ENCODE measurements around the gene GALT. TPM values are rescaled to one million over a fixed set of nuclear protein-coding genes. Genes with fewer than 3 reads are reported as not detected.

GALT gene
- total RNA-seq, 2 donors from 2014 or later = 36.9 to 37.9 TPM

DNA sequence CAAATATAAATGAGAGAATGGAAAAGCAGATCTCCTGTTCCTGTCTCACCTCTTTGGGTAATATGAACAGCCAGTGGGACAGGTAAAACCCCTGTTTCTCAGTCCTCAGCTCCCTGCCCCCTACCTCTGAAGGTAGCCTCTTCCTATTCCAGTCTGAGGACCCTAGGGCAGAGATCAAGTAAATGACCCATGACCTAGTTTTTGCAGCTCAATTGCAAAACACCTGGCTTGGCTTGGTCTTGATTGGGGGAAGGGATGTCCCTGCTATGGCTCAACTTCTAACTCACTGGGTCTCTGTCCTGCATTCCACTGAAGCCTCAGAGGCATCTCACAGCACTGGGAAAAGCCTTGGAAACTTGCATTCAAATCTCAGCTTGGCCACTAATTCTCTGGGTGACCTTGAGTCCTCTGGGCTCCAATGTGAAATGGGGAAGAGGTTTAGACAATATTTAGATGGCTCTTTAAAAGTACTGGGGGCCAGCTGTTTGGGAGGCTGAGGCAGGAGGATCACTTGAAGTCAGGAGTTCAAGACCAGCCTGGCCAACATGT, 1.6 kb upstream of the GALT start:
- ATAC-seq (no peak), DNase-seq (no peak)
- intact Hi-C loops (cut with DNase I) = no loop called here

DNA sequence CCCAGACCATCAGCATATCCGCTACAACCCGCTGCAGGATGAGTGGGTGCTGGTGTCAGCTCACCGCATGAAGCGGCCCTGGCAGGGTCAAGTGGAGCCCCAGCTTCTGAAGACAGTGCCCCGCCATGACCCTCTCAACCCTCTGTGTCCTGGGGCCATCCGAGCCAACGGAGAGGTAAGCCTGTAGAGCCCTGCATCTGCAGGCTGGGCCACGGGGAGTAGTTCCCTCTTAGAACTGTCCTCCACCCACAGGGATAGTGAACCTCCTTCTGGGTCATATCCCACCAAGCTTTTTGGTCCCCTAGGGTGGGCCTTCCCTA, 569 bp downstream of the GALT start:
- intact Hi-C loops (cut with DNase I) = no loop called here
- no peak for DNase-seq
- ATAC-seq = no peak

DNA sequence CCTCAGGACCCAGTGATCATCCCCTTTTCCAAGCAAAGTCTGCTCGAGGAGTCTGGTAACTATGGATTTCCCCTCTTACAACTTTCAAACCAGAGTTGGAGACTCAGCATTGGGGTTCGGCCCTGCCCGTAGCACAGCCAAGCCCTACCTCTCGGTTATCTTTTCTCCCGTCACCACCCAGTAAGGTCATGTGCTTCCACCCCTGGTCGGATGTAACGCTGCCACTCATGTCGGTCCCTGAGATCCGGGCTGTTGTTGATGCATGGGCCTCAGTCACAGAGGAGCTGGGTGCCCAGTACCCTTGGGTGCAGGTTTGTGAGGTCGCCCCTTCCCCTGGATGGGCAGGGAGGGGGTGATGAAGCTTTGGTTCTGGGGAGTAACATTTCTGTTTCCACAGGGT, 1.2 kb downstream of the GALT start:
- DNase-seq (no peak), ATAC-seq (no peak)
- intact Hi-C loops (cut with DNase I) = no loop called here

DNA sequence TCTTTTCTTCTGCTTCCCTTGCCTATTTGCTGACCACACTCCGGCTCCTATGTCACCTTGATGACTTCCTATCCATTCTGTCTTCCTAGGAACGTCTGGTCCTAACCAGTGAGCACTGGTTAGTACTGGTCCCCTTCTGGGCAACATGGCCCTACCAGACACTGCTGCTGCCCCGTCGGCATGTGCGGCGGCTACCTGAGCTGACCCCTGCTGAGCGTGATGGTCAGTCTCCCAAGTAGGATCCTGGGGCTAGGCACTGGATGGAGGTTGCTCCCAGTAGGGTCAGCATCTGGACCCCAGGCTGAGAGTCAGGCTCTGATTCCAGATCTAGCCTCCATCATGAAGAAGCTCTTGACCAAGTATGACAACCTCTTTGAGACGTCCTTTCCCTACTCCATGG, 2.2 kb downstream of the GALT start:
- DNase-seq (no peak), ATAC-seq (no peak)

DNA sequence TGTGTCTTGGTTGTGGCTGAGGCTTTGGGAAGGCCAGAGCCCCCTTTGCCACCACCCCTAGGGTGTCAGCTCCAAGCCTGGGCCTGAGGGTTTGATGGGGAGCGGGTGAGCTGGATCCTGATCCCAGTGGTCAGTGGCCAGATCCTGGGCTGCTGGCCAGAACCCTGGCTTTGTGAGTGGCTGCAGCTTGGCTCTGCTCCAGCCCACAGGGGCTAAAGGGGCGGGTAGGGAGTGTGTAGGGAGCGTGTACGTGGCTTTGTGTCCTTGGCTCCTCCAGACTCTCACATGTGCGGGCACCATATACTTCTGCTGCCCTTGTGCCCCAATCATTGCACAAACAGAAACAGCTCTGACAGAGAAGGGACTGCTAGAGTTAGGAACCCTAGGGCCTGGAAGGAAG, 4.3 kb downstream of the GALT start:
- ATAC-seq (no peak), DNase-seq (no peak)
- intact Hi-C loops (cut with DNase I) = no loop called here

More for the DNA sequence above, 2.2 kb downstream of the GALT start:
- intact Hi-C loops (cut with DNase I) = no loop called here

DNA sequence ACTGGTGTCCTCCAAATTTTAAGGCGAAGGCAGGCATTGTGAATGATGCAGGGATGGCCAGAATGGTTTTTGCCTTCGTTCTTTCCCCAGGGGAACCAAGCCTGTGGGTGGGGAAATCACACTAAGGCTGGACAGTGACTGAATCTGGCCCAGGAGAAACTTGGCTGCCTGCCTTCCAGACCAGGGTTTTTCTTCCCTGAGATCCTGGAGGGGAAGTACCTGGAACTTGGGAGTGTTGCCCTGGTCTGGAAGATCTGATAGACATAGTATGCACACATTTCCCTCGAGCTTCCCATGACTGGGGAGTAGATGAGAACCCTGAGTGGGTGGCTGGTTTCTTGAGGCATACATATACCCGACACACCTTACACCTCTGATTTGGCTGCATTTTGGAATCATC, 4.8 kb downstream of the GALT start:
- intact Hi-C loops (cut with DNase I) = no loop called here
- ATAC-seq = no peak
- no peak for DNase-seq

DNA sequence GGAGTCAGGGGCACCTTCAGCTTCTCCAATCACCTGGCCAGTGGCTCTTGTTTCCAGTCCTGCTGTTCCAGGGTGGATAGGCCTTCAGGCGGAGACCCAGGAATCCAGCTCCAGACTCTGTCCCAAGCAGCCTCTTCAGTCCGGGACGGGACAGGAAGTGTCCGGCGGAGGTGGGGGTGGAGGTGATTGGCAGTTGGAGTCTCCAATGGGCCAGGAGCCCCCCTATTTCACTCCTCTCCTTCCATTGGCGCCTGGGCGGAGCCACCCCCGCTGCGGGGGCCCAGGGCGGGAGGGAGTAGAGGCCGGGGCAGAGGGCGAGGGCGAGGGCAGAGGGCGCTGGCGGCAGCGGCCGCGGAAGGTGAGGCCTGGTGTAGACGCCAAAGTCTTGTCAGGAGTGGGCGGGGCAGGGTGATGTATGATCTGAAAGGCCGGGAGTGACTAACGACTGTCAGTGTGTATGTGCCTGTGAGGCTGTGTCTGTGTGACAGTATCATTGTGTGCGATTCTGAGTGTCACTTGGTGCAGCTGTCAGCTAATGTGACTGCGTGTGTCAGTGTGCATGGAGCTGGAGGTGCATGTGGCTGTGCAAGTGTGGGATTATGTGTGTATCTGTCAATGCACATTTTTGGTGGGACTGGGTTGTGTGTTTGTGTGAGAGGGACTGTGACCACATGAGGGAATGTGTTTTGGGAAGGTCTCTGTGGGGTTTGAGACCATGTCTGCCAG, 5.6 kb downstream of the GALT start, which contains the start of gene IL11RA:
IL11RA (plus strand) TSS at position 310 of the 726 bp plus-strand sequence. CDS start 3,033 bp downstream, outside the sequence.
- intact Hi-C loops (cut with DNase I) = no loop called here
- peak; percentile 90 for DNase-seq
- peak; percentile 75 to 82 for ATAC-seq

DNA sequence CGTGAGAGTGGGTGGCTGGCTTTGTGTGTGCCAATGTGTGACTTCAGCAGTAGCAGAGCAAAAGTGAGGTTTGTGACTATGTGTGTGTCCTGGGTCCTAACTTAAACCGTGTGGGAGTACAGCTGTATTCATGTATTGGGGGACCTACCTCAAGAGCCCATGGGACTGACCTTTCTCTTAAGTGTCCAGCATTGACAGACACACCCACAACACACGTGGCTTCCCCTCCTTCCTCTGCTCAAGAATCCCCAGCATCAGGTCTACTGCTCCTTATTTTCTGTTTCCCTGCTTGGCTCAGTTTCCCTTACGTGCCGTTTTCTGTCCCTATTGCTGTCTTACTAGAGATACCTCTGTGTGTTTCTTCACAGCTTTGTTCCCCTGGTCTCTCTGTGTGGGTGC, 6.1 kb downstream of the GALT start:
- intact Hi-C loops (cut with DNase I) = no loop called here
- DNase-seq = no peak
- ATAC-seq = no peak

DNA sequence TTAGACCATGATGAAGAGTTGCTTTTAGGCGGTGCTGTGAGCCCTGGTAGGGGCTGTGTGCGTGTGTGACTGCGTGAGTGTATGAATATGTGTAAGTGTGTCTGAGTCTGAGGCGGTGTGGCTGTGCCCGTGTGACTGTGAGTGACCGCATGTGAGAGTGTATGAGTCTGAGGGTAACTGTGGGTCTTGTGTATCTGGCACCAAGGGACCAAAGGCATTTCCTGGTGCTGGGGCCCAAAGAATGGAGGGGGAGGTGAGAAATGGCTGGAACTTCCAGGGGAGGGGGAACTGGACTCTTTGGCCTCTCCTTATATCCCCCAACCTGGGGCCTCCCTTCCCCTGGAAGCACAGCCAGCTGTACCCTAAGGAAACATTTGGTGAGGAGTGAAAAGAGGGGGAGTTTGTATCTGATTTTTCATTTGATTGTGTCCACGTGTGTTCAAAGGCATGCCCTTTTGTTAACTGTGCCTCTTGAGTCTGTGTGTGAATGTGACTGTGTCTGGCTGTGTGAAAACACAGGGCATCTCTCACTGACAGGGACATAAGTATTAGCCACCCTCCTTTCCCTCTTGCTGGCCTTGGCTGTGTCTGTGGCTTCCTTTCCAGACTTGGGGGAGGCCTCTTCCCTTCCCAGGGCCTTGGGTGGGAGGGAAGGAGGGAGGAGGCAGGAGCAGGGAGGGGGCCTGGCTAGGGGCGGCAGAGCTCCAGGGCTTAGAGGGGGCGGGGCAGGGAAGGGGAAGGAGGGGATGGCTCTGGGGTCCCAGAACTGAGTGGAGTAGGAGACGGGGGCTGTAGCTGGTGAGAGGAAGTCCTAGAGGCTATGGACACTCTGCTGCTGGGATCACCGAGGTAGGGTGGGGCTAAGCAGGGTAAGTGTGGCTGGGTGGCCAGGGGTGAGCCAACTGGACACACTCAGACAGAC, 6.9 kb downstream of the GALT start:
- DNase-seq (no peak), ATAC-seq (peak; percentile 7 to 24)
- intact Hi-C loops (cut with DNase I) = no loop called here

DNA sequence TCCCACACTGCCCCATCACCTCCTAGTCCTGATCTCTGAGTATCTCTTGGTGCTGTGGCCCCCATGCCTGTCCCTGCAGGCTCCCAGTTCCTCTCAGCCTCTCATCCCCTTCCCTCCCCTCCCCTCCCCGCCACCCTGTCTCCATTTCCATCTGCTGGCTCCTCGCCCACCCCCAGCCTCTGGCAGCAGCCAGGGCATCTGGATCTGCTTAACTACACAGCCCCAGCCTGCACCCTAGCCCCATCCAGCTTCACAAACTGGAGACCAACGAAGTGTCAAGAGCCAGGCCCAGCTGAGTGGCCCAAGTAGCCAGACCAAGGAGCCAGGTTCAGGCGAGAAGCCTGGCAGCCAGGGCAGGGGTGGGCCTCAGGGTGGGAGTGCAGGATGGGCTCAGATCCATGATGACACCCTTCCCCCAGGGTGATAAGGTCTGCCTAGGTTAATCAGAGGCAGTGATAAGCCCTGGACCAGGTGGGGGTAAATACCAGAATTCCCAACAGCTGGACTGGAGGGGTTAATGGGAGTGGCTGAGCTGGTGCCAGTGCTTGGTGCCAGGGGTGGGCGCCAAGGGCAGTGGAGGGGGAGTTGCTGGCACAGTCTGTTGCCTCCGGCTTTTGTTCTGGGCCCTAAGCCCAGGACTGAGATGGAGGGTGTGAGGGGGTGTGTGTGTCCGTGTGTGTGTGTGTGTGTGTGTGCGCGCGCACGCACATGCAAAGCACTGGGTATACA, 8.0 kb downstream of the GALT start:
- ATAC-seq = peak; percentile 50 to 78
- intact Hi-C loops (cut with DNase I) = no loop called here
- DNase-seq = peak; percentile 78

DNA sequence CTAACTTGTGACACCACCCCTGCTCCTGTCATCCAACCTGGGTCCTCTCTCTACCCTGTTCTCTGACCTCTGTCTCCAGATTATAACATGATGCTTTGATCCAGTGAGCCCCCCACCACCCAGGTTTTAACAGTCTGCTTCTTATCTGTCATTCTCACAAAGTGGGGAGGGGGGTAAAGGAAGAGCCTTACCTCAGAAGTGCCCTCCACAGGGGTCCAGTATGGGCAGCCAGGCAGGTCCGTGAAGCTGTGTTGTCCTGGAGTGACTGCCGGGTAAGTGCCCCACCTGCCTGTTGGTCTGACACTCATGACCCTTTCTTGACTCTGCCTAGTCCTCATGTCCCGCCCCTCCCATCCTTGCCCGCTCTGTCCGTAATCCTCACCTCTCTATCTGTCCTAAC, 8.9 kb downstream of the GALT start:
- intact Hi-C loops (cut with DNase I) = no loop called here
- ATAC-seq (no peak), DNase-seq (no peak)

DNA sequence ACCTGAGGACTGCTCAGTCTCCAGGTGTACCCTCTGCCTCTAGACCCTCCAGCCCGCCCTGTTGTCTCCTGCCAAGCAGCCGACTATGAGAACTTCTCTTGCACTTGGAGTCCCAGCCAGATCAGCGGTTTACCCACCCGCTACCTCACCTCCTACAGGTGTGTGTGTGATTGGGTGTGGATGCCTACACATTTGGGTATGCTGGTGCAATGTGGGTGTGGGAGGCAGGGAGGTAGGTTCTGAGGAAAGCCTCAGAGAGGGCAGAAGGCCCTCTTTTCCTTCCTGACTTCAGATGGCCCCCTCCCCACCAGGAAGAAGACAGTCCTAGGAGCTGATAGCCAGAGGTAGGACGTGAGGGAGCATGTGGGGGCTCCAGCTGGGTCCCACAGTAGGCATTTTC, 10.5 kb downstream of the GALT start:
- DNase-seq (no peak), ATAC-seq (no peak)
- intact Hi-C loops (cut with DNase I) = no loop called here

DNA sequence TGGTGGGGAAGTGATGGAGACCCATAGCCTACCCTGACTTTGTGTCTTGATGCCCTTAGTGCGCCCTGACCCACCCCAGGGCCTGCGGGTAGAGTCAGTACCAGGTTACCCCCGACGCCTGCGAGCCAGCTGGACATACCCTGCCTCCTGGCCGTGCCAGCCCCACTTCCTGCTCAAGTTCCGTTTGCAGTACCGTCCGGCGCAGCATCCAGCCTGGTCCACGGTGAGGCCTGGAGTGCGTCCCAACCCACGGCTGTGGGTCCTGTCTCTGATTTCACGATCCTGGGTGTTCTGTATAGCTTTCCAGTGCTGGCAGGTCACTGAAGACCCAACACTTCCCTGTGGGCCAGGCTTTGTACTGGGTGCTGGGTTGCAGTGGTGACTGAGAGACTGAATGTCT, 12.0 kb downstream of the GALT start:
- ATAC-seq (no peak), DNase-seq (no peak)

DNA sequence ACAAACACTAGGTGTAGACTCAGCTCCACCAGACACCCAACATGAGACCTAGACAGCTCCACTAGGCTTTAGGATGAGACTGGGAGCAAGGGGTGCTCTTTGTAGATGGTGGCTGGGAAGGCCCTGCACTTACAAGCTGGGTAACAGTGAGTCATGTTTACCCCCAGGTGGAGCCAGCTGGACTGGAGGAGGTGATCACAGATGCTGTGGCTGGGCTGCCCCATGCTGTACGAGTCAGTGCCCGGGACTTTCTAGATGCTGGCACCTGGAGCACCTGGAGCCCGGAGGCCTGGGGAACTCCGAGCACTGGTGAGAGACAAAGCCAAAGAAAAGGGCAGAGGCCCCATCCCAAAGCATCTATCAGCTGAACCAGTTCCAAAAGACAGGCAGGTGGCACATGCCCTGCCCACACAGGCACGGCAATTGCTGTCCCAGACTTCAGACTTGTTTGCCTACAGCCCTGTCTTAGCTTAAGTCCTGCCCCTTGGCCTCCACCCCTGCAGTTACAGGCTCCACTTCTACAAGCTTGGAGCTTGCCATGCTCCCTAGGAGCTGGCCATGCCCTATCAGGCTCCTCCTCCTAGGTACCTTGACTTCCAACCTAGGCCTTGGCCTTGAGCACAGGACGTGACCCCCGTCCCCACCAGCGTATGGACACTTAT, 13.2 kb downstream of the GALT start:
- no peak for ATAC-seq
- intact Hi-C loops (cut with DNase I) = no loop called here
- DNase-seq = no peak

More for the DNA sequence above, 12.0 kb downstream of the GALT start:
- intact Hi-C loops (cut with DNase I) = no loop called here

DNA sequence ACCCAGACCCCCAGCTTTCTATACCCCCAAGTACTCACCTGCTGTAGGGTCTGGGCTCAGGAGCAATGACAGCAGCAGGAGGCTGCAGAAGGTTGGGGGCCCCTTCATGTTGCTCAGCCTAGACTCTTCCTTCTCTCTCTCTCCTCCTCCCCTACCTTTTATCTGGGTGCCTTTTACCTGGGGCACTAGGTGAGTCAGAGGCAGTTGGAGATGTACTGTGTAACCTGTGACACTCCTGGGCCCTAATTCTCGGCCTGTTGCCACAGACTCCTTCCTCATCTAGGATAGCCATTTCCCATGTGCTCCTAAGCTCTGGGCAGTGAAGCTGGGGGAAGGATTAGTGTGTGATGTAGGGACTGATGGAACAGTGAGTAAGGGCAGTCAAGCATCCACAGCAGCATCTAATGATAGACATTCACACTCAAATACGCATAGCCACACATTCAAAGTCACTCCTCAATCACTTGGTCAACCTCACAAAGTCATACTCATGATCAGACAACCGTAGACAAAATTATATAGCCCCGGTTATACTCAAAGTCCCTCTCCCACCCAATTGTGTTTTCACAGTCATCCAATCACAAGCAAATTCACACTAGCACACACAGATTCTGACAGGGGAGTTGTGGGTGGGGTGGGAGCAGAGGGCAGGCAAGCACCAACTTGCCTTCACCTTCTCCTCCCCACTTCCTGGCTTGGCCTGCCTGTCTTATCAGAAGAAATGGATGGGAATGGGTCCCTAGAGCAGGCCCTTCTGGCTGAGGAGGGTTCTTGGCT, 16.2 kb downstream of the GALT start, which contains the start of gene CCL27:
CCL27 (minus strand) TSS at position 132 of the 777 bp plus-strand sequence; CDS start at position 108, 24 bp downstream.
- intact Hi-C loops (cut with DNase I) = no loop called here
- ATAC-seq (no peak), DNase-seq (no peak)

DNA sequence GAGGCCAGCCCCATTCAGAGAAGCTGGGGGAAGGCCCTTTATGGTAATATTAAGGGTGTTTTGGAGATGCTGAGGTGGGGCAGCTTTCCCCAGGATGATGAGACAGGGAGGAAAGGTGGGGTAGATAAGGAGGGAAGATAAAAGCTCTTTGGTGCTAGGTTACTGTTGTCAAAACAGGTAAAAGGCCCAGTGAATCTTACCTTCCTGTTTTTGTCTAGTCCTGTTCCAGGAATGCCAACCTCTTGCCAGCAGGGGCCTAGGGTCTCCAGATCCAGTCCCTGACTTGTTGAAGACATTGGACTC, 16.8 kb downstream of the GALT start:
- intact Hi-C loops (cut with DNase I) = no loop called here
- DNase-seq (no peak), ATAC-seq (no peak)

DNA sequence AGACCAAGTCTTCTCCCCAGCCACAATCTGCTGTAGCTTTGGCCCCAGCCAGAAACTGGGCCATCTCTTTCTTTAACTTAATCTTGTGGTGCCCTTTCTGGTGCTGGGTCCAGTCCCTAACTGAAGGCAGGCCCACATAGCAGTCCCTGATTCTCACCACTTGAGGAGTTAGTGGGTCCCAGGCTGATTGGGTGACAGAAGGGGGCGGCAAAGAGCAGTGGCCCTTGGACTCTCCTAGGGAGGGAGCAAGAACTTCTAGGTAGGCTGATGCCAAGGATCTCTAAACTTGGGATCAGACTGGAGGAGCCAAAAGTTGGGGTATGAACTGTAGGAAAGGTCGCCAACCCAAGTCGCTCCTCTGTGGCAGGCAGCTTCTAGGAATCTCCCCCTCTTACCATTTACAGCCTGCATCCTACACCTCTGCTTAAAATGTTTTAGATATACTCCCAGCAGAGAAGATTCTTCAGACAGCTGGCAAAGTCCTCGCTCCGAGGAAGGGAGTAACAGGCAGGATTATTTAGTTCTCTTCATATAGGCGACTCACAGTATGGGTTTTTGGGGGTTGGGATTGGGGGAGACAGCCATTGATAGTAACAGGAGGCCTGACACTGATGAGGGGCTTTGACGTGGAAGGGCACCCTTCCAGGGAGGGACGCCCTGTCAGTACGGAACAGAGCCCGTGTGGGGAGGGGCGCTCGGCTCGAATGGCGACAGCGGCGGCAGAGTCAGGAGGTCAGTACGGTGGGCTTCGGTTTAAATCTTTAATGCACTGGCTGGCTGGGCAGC, 18.0 kb downstream of the GALT start:
- intact Hi-C loops (cut with DNase I) = loop anchor here in 1 of 2 donors (5.0 kb wide), 1 partner anchor 38 kb away; no protein-coding TSS in a partner anchor
- peak; percentile 81 for DNase-seq
- ATAC-seq = peak; percentile 44 to 48

DNA sequence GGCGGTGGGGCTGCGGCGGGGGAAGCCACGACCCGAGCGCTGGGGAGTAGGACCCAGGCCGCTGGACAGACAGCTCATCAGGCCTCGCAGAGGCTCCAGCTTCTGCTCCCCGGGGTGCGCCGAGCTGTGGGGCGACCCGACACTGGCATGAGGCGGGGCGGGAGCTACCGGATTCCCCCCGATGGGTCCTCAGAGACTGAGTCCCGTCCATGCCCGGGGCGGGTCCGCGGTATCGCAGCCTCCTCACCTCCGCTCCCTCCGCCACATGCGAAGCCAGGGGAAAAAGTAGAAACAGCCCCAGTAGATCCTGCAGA, 18.5 kb downstream of the GALT start:
- intact Hi-C loops (cut with DNase I) = loop anchor here in 1 of 2 donors (5.0 kb wide), 1 partner anchor 37 kb away; no protein-coding TSS in a partner anchor
- ATAC-seq = no peak
- no peak for DNase-seq

All from left cardiac atrium (tissue), 4 donors.